ENCODE measurements around the gene PSMB7. TPM values are rescaled to one million over a fixed set of nuclear protein-coding genes. Genes with fewer than 3 reads are reported as not detected.

Gene PSMB7
- total and polyA plus RNA-seq, 2 of the 4 experiments (the other 2 are of a cell fraction), result 340 to 430 TPM

- in situ Hi-C loops (cut with MboI; ENCODE audit: low sequenced_read_pairs), result loop anchor here (25.0 kb wide), 1 partner anchor 312 kb away; no protein-coding TSS in a partner anchor
- no peak overlapping the region for H4K8ac ChIP-seq (ENCODE audit: low read depth in 2 of 2, low read length in 2 of 2)
- intact Hi-C loops (cut with micrococcal nuclease), result no loop called here
- H3K27me3 ChIP-seq (ENCODE audit: control insufficient read depth, insufficient read depth, low read length), result no peaks in the 10 kb centered on the region
- H3K23ac ChIP-seq (ENCODE audit: low read depth, low read length), result peak overlapping the region; percentile 77
- H2AK9ac ChIP-seq (replicated peaks; ENCODE audit: low read depth, low read length, poor library complexity), result peak overlapping the region; percentile 1
- no peaks in the 10 kb centered on the region for H3K9me3 ChIP-seq (ENCODE audit: control insufficient read depth, insufficient read depth, low read length)
- no peak overlapping the region for H2AFZ ChIP-seq (replicated peaks; ENCODE audit: low read length, poor library complexity)
- CTCF ChIA-PET, result interaction anchor here (0.6 to 1.5 kb wide), 6 partner anchors 10 to 119 kb away, joined by 3 to 4 read pairs (median 4); partner anchors contain the start of gene PSMB7
- no peak overlapping the region for H3K4me3 ChIP-seq (ENCODE audit: insufficient read depth, low read depth, low read length)
- peaks cover 46% of the 10 kb centered on the region for H4K20me1 ChIP-seq (ENCODE audit: insufficient read depth, low read length)
- ATAC-seq (ENCODE audit: low read depth) (peak; percentile 49), DNase-seq (peak; percentile 44)
- H3K4me2 ChIP-seq (ENCODE audit: low read depth, low read length), result peak overlapping the region; percentile 41
- peak overlapping the region; percentile 33 for H2BK5ac ChIP-seq (ENCODE audit: low read depth, low read length, poor library complexity, severe bottlenecking)
- H2AK5ac ChIP-seq (ENCODE audit: low read depth, low read length), result peak overlapping the region; percentile 50; the same call in 1 of the 2 replicates
- peaks cover 27% of the 10 kb centered on the region for H3K4me1 ChIP-seq (ENCODE audit: control insufficient read depth, insufficient read depth, low read length)
- TF ChIP-seq CEBPB (IDR thresholded peaks at IDR 0.05; ENCODE audit: low read depth, low read length) (peak; percentile 15; the same call in 1 of the 2 replicates), FOS (IDR thresholded peaks at IDR 0.05; ENCODE audit: low read depth, low read length) (no peak)
- no TSS peak for BruUV-seq (replicated peaks)
- H3K9me1 ChIP-seq (ENCODE audit: insufficient read depth, low read length), result 0 out of 2 replicates have a peak, but pooled peaks cover 3% of the 10 kb centered on the region
- no peak overlapping the region for H4K5ac ChIP-seq (ENCODE audit: low read depth, low read length)
- H3K9ac ChIP-seq (ENCODE audit: low read depth, low read length), result no peak overlapping the region
- H3K4ac ChIP-seq (ENCODE audit: low read depth, low read length), result peak overlapping the region; percentile 79; the same call in 1 of the 2 replicates
- POLR2A ChIA-PET (ENCODE audit: unreplicated experiment), result no interaction called here
- no peak overlapping the region for H3K18ac ChIP-seq (ENCODE audit: low read depth, low read length)
- H3K56ac ChIP-seq (ENCODE audit: extremely low read depth, insufficient read depth, low read length), result no peak overlapping the region
- H2BK15ac ChIP-seq (ENCODE audit: low read depth, low read length), result no peak overlapping the region
- no peak overlapping the region for H2BK20ac ChIP-seq (ENCODE audit: low read depth, low read length)
- H3K14ac ChIP-seq (replicated peaks; ENCODE audit: low read depth, low read length), result peak overlapping the region; percentile 8; the same call in 1 of the 2 replicates
- H2BK120ac ChIP-seq (ENCODE audit: low read depth, low read length), result no peak overlapping the region
- H3K27ac ChIP-seq (ENCODE audit: insufficient read depth, low read length), result peak overlapping the region; percentile 68
- dilution Hi-C loops (cut with HindIII; ENCODE audit: low sequenced_read_pairs, unreplicated experiment), result no loop called here
- peaks cover 27% of the 10 kb centered on the region for H3K36me3 ChIP-seq (ENCODE audit: control insufficient read depth, insufficient read depth, low read length)
- H4K91ac ChIP-seq (ENCODE audit: insufficient read depth, low read depth, low read length), result no peak overlapping the region; the same call in 1 of the 2 replicates
- 20% methylated on average over 5 of the region's 15 CpGs; no CpG with 5 or more reads in 1 of the 2 experiments for WGBS, 2 experiments (ENCODE audit: extremely low coverage in 2 of 2, insufficient read length in 1 of 2)
- H3K79me1 ChIP-seq (ENCODE audit: low read depth in 1 of 2, low read length in 2 of 2), result peaks cover 33 to 82% of the 10 kb centered on the region in 2 experiments
These were observed 15.0 kb downstream of the PSMB7 start for GRCh38 chr9:124399968-124400940.
